ENCODE data around the gene LYRM9. TPM values are rescaled to one million over a fixed set of nuclear protein-coding genes. Genes with fewer than 3 reads are reported as not detected.

The LYRM9 gene
- total RNA-seq, 1 donor from 2014 or later, result 8.3 TPM

DNA sequence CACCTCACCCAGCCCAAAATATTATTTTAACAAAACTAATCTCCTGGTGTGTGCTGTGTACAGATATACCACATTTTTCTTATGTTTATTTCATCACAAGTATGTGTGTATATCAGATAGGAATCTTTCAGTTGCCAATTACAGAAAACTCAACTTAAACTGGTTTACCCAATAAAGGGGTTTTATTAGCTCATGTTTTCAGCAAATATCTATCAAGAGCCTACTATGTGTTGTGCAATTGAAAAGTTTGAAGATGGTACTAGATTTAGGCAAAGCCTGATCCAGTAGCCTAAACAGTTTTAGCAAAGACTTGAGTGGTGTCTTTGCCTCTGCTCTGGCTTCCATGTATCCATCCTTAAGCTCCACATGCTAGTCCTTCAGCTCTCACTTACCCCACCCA is 45.1 kb upstream of the LYRM9 start:
- Histone ChIP-seq H3K27ac (replicated peaks) (no peak overlapping the region), H3K4me3 (no peak overlapping the region), H3K36me3 (no peaks in the 10 kb centered on the region), H3K9me3 (replicated peaks) (peaks cover 11% of the 10 kb centered on the region), H3K27me3 (ENCODE audit: low read depth) (peaks cover 9% of the 10 kb centered on the region), H3K4me1 (no peaks in the 10 kb centered on the region)
- TF ChIP-seq CTCF (IDR thresholded peaks at IDR 0.05; ENCODE audit: borderline replicate concordance), result no peak
- intact Hi-C loops (cut with micrococcal nuclease), result no loop called here
- no peak for DNase-seq

- intact Hi-C loops (cut with micrococcal nuclease), result no loop called here
- peaks cover 9% of the 10 kb centered on the region for H3K27me3 ChIP-seq (ENCODE audit: low read depth)
- no peak overlapping the region for H3K27ac ChIP-seq (replicated peaks)
- no peaks in the 10 kb centered on the region for H3K36me3 ChIP-seq
- H3K9me3 ChIP-seq (replicated peaks), result peaks cover 11% of the 10 kb centered on the region
- no peak for DNase-seq
- H3K4me3 ChIP-seq, result no peak overlapping the region
- TF ChIP-seq CTCF (IDR thresholded peaks at IDR 0.05; ENCODE audit: borderline replicate concordance), result no peak
- H3K4me1 ChIP-seq, result no peaks in the 10 kb centered on the region
Measured at GRCh38 chr17:27937025-27937546, 43.9 kb upstream of the LYRM9 start.

GRCh38 chr17:27930000-27930399 is 36.8 kb upstream of the LYRM9 start:
- Histone ChIP-seq H3K27me3 (ENCODE audit: low read depth) (no peaks in the 10 kb centered on the region), H3K27ac (replicated peaks) (no peak overlapping the region), H3K36me3 (no peaks in the 10 kb centered on the region), H3K9me3 (replicated peaks) (peaks cover 23% of the 10 kb centered on the region), H3K4me3 (no peak overlapping the region), H3K4me1 (no peaks in the 10 kb centered on the region)
- no peak for TF ChIP-seq CTCF (IDR thresholded peaks at IDR 0.05; ENCODE audit: borderline replicate concordance)
- intact Hi-C loops (cut with micrococcal nuclease), result no loop called here
- no peak for DNase-seq

DNA sequence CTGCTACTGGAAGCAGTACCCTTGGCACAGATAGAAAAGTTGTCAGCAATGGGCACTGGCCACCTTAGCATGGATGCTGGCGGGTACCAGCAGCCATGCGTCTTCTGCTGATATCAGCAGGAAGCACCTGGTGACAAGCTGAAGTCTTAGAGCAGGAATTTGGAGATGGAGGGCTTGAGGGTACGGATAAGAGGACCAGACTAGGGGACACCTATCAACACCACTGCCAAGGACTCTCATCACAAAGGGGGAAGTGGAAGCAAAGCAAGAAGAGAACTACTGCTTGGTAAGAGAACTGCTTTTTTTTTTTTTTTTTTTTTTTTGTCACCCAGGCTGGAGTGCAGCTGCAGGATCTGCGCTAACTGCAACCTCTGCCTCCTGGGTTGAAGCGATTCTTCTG is 35.4 kb upstream of the LYRM9 start:
- Histone ChIP-seq H3K27me3 (ENCODE audit: low read depth) (no peaks in the 10 kb centered on the region), H3K4me1 (no peaks in the 10 kb centered on the region), H3K27ac (replicated peaks) (no peak overlapping the region), H3K36me3 (no peaks in the 10 kb centered on the region), H3K4me3 (no peak overlapping the region), H3K9me3 (replicated peaks) (peaks cover 18% of the 10 kb centered on the region)
- TF ChIP-seq CTCF (IDR thresholded peaks at IDR 0.05; ENCODE audit: borderline replicate concordance), result no peak
- intact Hi-C loops (cut with micrococcal nuclease), result no loop called here
- no peak for DNase-seq

DNA sequence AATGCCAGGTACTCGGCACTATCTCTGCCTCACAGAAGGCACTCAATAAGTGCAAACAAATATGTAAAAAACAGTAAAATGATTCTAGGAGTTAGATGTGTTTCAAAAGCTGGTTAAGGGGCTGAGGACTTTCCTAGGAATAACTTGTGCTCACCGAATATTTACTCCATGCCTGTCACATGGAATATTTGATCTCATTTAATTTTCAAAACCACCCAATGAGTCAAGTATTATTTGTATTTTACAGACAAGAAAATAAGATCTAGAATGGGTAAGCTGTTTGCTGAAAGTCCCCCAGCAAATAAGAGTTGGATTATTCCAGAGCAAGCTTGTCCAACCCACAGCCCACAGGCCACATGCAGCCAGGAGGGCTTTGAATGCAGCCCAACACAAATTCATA is 34.6 kb upstream of the LYRM9 start:
- H3K27me3 ChIP-seq (ENCODE audit: low read depth), result no peaks in the 10 kb centered on the region
- H3K4me3 ChIP-seq, result no peak overlapping the region
- H3K4me1 ChIP-seq, result no peaks in the 10 kb centered on the region
- DNase-seq, result no peak
- H3K36me3 ChIP-seq, result no peaks in the 10 kb centered on the region
- TF ChIP-seq CTCF (IDR thresholded peaks at IDR 0.05; ENCODE audit: borderline replicate concordance), result no peak
- peaks cover 12% of the 10 kb centered on the region for H3K9me3 ChIP-seq (replicated peaks)
- intact Hi-C loops (cut with micrococcal nuclease), result no loop called here
- H3K27ac ChIP-seq (replicated peaks), result no peak overlapping the region

Data from left ventricle myocardium inferior (tissue), 1 donor.